Stimulated activated CD8-positive, alpha-beta memory T cell treated with anti-CD3 and anti-CD28 coated beads, Interleukin-15, amount 100 ng/mL, for 4 hours (primary cell): ENCODE data around the gene SLC22A1.
"Not testable (repeated sequence)": the region's sequence is repeated elsewhere in the genome, so short reads cannot be mapped to it uniquely, and the experiment has no call there.

Experiments
- DNase-seq, 2 donors: peaks; one replicate each; pipeline ENCODE4 v3.0.0-alpha.2; 2020; ENCODE audit warnings: low read depth in 2 of 2

SLC22A1 gene

GRCh38 chr6:160124007-160124406, 2.4 kb downstream of the SLC22A1 start:
- no peak for DNase-seq

GRCh38 chr6:160124605-160125004, 3.0 kb downstream of the SLC22A1 start:
- no peak for DNase-seq

GRCh38 chr6:160125105-160125504, 3.5 kb downstream of the SLC22A1 start:
- not testable (repeated sequence) for DNase-seq

- DNase-seq = no peak
These were observed 5.9 kb downstream of the SLC22A1 start for GRCh38 chr6:160127270-160128124.

GRCh38 chr6:160128125-160128683, 6.6 kb downstream of the SLC22A1 start:
- no peak for DNase-seq

- DNase-seq = no peak
These were observed 7.4 kb downstream of the SLC22A1 start for GRCh38 chr6:160128879-160129516.

GRCh38 chr6:160129881-160130615, 8.4 kb downstream of the SLC22A1 start:
- DNase-seq = no peak

GRCh38 chr6:160130729-160131484, 9.3 kb downstream of the SLC22A1 start:
- no peak for DNase-seq

GRCh38 chr6:160131636-160132296, 10.2 kb downstream of the SLC22A1 start:
- no peak for DNase-seq

GRCh38 chr6:160132297-160132637, 10.7 kb downstream of the SLC22A1 start:
- DNase-seq = no peak

- no peak for DNase-seq
These were observed 11.2 kb downstream of the SLC22A1 start for GRCh38 chr6:160132776-160133338.

GRCh38 chr6:160133441-160134336, 12.1 kb downstream of the SLC22A1 start:
- DNase-seq = no peak

GRCh38 chr6:160134337-160134751, 12.7 kb downstream of the SLC22A1 start:
- DNase-seq = not testable (repeated sequence)

GRCh38 chr6:160134779-160135547, 13.3 kb downstream of the SLC22A1 start:
- DNase-seq = no peak

GRCh38 chr6:160135907-160136655, 14.5 kb downstream of the SLC22A1 start:
- DNase-seq = no peak

GRCh38 chr6:160137130-160137988, 15.7 kb downstream of the SLC22A1 start:
- no peak for DNase-seq
